Neuronal stem cell (in vitro differentiated cells): ENCODE data around the gene NR1H4.

Experiments used
- DNase-seq: peaks from one replicate; pipeline ENCODE4 v3.0.0-alpha.2; 2013; ENCODE audit warnings: low spot score
- H2AFZ ChIP-seq: one replicate; pipeline ENCODE4 v1.6.1; 2013; ENCODE audit warnings: mild to moderate bottlenecking, low read length, inconsistent platforms
- H2AK5ac ChIP-seq: 2 replicates; pipeline ENCODE4 v1.6.1; 2013; ENCODE audit warnings: low read depth, mild to moderate bottlenecking, inconsistent platforms, low read length, moderate library complexity, mixed read lengths
- H2BK120ac ChIP-seq: 2 replicates; pipeline ENCODE4 v1.6.1; 2013; ENCODE audit warnings: low read depth, mild to moderate bottlenecking, inconsistent platforms, low read length, moderate library complexity, mixed read lengths
- H2BK12ac ChIP-seq: one replicate; pipeline ENCODE4 v1.6.1; 2013; ENCODE audit warnings: low read length, inconsistent platforms
- H2BK15ac ChIP-seq: 2 replicates; pipeline ENCODE4 v1.6.1; 2013; ENCODE audit warnings: mild to moderate bottlenecking, low read length, inconsistent platforms, mixed read lengths
- H2BK5ac ChIP-seq: one replicate; pipeline ENCODE4 v1.6.1; 2013; ENCODE audit warnings: inconsistent platforms, mild to moderate bottlenecking, low read length, moderate library complexity
- H3K14ac ChIP-seq: one replicate; pipeline ENCODE4 v1.6.1; 2013; ENCODE audit warnings: low read length, inconsistent platforms
- H3K18ac ChIP-seq: 2 replicates; pipeline ENCODE4 v1.6.1; 2013; ENCODE audit warnings: low read length, inconsistent platforms
- H3K23ac ChIP-seq: 2 replicates; pipeline ENCODE4 v1.6.1; 2013; ENCODE audit warnings: low read depth, mild to moderate bottlenecking, mixed read lengths, low read length, inconsistent platforms; ENCODE audit not compliant: poor library complexity
- H3K27ac ChIP-seq: replicated peaks from 3 replicates; pipeline ENCODE4 v1.5.1; 2013; ENCODE audit warnings: low read length, inconsistent platforms
- H3K27me3 ChIP-seq, 3 experiments: 2 replicates each; pipeline ENCODE4 v1.6.1; 2013; ENCODE audit warnings: low read length in 3 of 3, mild to moderate bottlenecking in 2 of 3, inconsistent platforms in 1 of 3, low read depth in 1 of 3, mixed read lengths in 1 of 3, moderate library complexity in 1 of 3; ENCODE audit not compliant: control insufficient read depth in 3 of 3, insufficient read depth in 3 of 3
- H3K36me3 ChIP-seq, 2 donors: replicated peaks in 1 of 2; 2 replicates each; pipeline ENCODE4 v1.6.1; 2013; ENCODE audit warnings: low read length in 2 of 2; ENCODE audit not compliant: control insufficient read depth in 2 of 2, insufficient read depth in 2 of 2
- H3K4ac ChIP-seq: 2 replicates; pipeline ENCODE4 v1.6.1; 2013; ENCODE audit warnings: inconsistent platforms, mild to moderate bottlenecking, low read length, moderate library complexity
- H3K4me1 ChIP-seq, 2 donors: 1 replicate in 1 of 2; 2 replicates in 1 of 2; pipeline ENCODE4 v1.6.1; 2013; ENCODE audit warnings: low read length in 2 of 2, low read depth in 1 of 2; ENCODE audit not compliant: control insufficient read depth in 2 of 2, insufficient read depth in 1 of 2
- H3K4me2 ChIP-seq: one replicate; pipeline ENCODE4 v1.6.1; 2013; ENCODE audit warnings: mild to moderate bottlenecking, low read length, inconsistent platforms; ENCODE audit not compliant: insufficient read depth, poor library complexity, severe bottlenecking
- H3K4me3 ChIP-seq, 2 donors: 2 replicates each; pipeline ENCODE4 v1.5.1; 2013; ENCODE audit warnings: low read length in 2 of 2, mild to moderate bottlenecking in 2 of 2, inconsistent platforms in 1 of 2, moderate library complexity in 1 of 2
- H3K79me1 ChIP-seq: one replicate; pipeline ENCODE4 v1.6.1; 2013; ENCODE audit warnings: low read depth, mild to moderate bottlenecking, inconsistent platforms, low read length, moderate library complexity
- H3K9ac ChIP-seq: one replicate; pipeline ENCODE4 v1.6.1; 2013; ENCODE audit warnings: mild to moderate bottlenecking, low read depth, low read length, inconsistent platforms; ENCODE audit not compliant: poor library complexity
- H3K9me3 ChIP-seq, 2 donors: replicated peaks in 1 of 2; 2 replicates each; pipeline versions ENCODE3 to v1.6.1; 2013; ENCODE audit warnings: low read length in 2 of 2, mild to moderate bottlenecking in 2 of 2, inconsistent platforms in 1 of 2, low read depth in 1 of 2, mixed read lengths in 1 of 2, moderate library complexity in 1 of 2; ENCODE audit not compliant: control insufficient read depth in 2 of 2, insufficient read depth in 1 of 2
- H4K8ac ChIP-seq: one replicate; pipeline ENCODE4 v1.6.1; 2013; ENCODE audit warnings: low read depth, mild to moderate bottlenecking, inconsistent platforms, low read length, moderate library complexity
- H4K91ac ChIP-seq: one replicate; pipeline ENCODE4 v1.6.1; 2013; ENCODE audit warnings: low read length, low read depth, mild to moderate bottlenecking, inconsistent platforms; ENCODE audit not compliant: poor library complexity
- WGBS, 2 donors: extraction: QIAGEN DNeasy Blood & Tissue Kit; methylation state at CpG; one replicate each; pipeline ENCODE4 v1.1.7; 2013; ENCODE audit warnings: missing lambda C conversion rate in 2 of 2, mixed read lengths in 1 of 2; ENCODE audit not compliant: insufficient read length in 2 of 2, insufficient replicate concordance in 1 of 2; ENCODE audit errors: extremely low coverage in 2 of 2; 5-methylcytosine and 5-hydroxymethylcytosine counted together

The NR1H4 gene

GRCh38 chr12:100494538-100494937 lies 20.9 kb downstream of the NR1H4 start:
- Histone ChIP-seq H2AK5ac (no peak overlapping the region), H3K9me3 (no peaks in the 10 kb centered on the region), H3K27me3 (no peaks in the 10 kb centered on the region), H3K27ac (no peak overlapping the region), H2AFZ (no peak overlapping the region), H3K4me3 (no peak overlapping the region), H3K23ac (no peak overlapping the region), H3K4ac (no peak overlapping the region), H3K4me2 (no peak overlapping the region), H3K18ac (no peak overlapping the region), H3K4me1 (no peaks in the 10 kb centered on the region), H3K79me1 (no peaks in the 10 kb centered on the region), H3K14ac (no peak overlapping the region), H2BK15ac (no peak overlapping the region), H3K36me3 (no peaks in the 10 kb centered on the region), H4K91ac (no peak overlapping the region), H3K9ac (no peak overlapping the region), H2BK5ac (no peak overlapping the region), H4K8ac (no peak overlapping the region), H2BK12ac (no peak overlapping the region), H2BK120ac (no peak overlapping the region)
- DNase-seq, result no peak
- WGBS, 2 donors, result no CpG with 5 or more reads among the region's 2 CpGs

GRCh38 chr12:100497105-100497795 lies 23.6 kb downstream of the NR1H4 start:
- Histone ChIP-seq H3K36me3 (no peaks in the 10 kb centered on the region), H3K27ac (no peak overlapping the region), H2AFZ (no peak overlapping the region)

GRCh38 chr12:100498141-100498540 lies 24.5 kb downstream of the NR1H4 start:
- Histone ChIP-seq H4K8ac (no peak overlapping the region), H3K23ac (no peak overlapping the region), H3K27me3 (no peaks in the 10 kb centered on the region), H2AK5ac (no peak overlapping the region), H2BK5ac (no peak overlapping the region), H3K79me1 (no peaks in the 10 kb centered on the region), H2BK12ac (no peak overlapping the region), H2AFZ (no peak overlapping the region), H3K4ac (no peak overlapping the region), H3K27ac (no peak overlapping the region), H3K36me3 (no peaks in the 10 kb centered on the region), H3K4me1 (no peaks in the 10 kb centered on the region), H3K4me2 (no peak overlapping the region), H3K9me3 (no peaks in the 10 kb centered on the region), H2BK120ac (no peak overlapping the region), H3K4me3 (no peak overlapping the region), H3K14ac (no peak overlapping the region), H3K9ac (no peak overlapping the region), H3K18ac (no peak overlapping the region), H2BK15ac (no peak overlapping the region), H4K91ac (no peak overlapping the region)
- no CpG with 5 or more reads among the region's 10 CpGs for WGBS, 2 donors
- DNase-seq, result no peak

More at GRCh38 chr12:100497105-100497795, 23.6 kb downstream of the NR1H4 start:
- no peak for DNase-seq
- Histone ChIP-seq H2AK5ac (no peak overlapping the region), H2BK12ac (no peak overlapping the region), H3K4ac (no peak overlapping the region), H3K4me1 (no peaks in the 10 kb centered on the region), H2BK5ac (no peak overlapping the region), H3K23ac (no peak overlapping the region), H3K27me3 (no peaks in the 10 kb centered on the region), H3K14ac (no peak overlapping the region), H3K79me1 (no peaks in the 10 kb centered on the region), H2BK15ac (no peak overlapping the region), H2BK120ac (no peak overlapping the region), H4K8ac (no peak overlapping the region), H3K4me3 (no peak overlapping the region), H3K9ac (no peak overlapping the region), H3K9me3 (no peaks in the 10 kb centered on the region), H3K4me2 (no peak overlapping the region), H4K91ac (no peak overlapping the region), H3K18ac (no peak overlapping the region)
- WGBS, 2 donors, result no CpG with 5 or more reads among the region's 15 CpGs

- no peak overlapping the region for H4K91ac ChIP-seq
- WGBS, 2 donors, result no CpG with 5 or more reads among the region's 1 CpG
- no peak overlapping the region for H2BK12ac ChIP-seq
- no peaks in the 10 kb centered on the region for H3K27me3 ChIP-seq
- H2AFZ ChIP-seq, result no peak overlapping the region
- H2AK5ac ChIP-seq, result no peak overlapping the region
- H2BK15ac ChIP-seq, result no peak overlapping the region
- H2BK5ac ChIP-seq, result no peak overlapping the region
- no peak overlapping the region for H2BK120ac ChIP-seq
- no peak overlapping the region for H3K18ac ChIP-seq
- no peak overlapping the region for H3K4me3 ChIP-seq
- no peak overlapping the region for H4K8ac ChIP-seq
- DNase-seq, result no peak
- no peaks in the 10 kb centered on the region for H3K9me3 ChIP-seq
- H3K23ac ChIP-seq, result no peak overlapping the region
- no peaks in the 10 kb centered on the region for H3K4me1 ChIP-seq
- no peak overlapping the region for H3K4me2 ChIP-seq
- no peak overlapping the region for H3K9ac ChIP-seq
- no peak overlapping the region for H3K27ac ChIP-seq
- no peaks in the 10 kb centered on the region for H3K36me3 ChIP-seq
- H3K4ac ChIP-seq, result no peak overlapping the region
- H3K79me1 ChIP-seq, result no peaks in the 10 kb centered on the region
- H3K14ac ChIP-seq, result no peak overlapping the region
These were observed 25.8 kb downstream of the NR1H4 start for GRCh38 chr12:100499416-100499815.
